ENCODE results near the gene ALPG.
"Not testable (repeated sequence)": the region's sequence is repeated elsewhere in the genome, so short reads cannot be mapped to it uniquely, and the experiment has no call there.

Gene ALPG

DNA sequence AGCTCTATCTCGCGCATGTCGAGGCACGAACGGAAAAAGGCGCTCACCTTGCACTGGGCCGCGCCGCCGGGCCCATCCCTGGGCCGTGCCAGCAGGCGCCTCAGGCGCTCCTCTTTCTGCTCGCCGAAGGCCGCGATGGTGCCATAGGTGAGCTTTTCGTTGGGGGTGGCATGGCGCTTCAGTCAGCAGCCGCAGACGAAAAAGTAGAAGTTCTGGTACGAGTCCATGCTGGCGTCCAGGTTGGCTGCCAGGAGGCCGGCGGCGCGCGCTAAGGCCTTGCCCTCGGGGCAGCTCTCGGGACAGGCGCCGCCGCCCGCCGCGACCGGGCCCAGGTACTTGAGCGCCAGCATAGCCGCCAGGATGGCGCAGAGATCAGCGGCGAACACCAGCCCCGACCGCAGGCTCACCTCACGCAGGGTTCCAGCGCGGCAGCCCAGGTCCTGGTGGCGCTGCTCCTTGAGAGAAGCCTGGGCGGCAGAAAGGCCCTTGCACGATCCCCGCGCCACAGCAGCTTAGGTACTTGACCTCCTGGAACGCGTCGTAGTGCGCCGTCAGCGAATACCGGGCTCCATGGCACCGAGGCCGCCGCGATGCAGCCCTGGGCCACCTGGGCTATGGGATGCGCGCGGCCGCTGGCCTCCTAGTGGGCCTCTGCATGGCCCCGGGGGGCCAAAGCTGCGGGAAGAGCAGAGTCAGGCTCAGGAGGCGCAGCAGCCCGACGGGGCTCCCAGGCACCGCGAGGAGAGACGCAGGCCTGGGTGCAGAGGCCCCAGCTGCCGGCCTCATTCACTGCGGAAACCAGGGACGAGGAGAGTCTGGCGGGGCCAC, 12.8 kb downstream of the ALPG start:
- no peak for DNase-seq (ENCODE audit: low read depth in 2 of 2)

- no peak for DNase-seq (ENCODE audit: low read depth in 2 of 2)
These were observed 13.4 kb downstream of the ALPG start for GRCh38 chr2:232420073-232420454.

DNA sequence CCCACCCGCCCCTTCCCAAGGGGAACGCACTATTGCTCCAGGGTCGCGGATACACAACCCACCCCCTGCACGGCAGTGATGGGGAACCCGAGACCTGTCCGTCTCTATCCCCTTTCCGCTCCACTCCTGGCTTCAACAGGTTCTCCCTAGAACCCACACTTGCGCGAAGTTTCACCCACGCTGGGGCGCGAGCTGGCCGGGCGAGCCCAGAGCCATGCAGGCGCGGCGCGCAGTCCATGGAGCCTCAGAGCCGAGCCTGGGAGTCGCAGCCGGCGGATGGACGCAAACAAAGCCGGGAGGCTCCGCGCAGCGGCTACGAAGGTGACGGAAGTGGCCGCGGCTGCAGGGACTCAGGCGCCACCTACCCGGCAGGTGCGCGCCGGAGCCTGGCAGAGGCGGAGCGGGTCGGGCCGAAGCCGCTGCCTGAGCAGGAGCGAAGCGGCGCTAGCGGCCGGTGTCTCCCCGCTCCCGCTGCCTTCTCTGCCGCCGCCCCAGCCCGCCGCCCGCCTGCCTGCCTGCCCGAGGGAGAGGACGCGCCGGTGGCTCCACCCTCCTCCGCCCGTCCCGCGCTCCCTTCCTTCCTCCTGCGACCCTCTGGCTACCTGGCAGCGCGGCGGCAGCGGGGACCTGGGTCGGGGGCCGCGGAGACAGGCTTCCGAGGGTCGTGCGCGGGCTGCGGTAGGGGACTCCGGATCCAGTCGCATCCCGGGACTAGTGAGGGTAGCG, 14.0 kb downstream of the ALPG start:
- DNase-seq (ENCODE audit: low read depth in 2 of 2), result no peak

DNA sequence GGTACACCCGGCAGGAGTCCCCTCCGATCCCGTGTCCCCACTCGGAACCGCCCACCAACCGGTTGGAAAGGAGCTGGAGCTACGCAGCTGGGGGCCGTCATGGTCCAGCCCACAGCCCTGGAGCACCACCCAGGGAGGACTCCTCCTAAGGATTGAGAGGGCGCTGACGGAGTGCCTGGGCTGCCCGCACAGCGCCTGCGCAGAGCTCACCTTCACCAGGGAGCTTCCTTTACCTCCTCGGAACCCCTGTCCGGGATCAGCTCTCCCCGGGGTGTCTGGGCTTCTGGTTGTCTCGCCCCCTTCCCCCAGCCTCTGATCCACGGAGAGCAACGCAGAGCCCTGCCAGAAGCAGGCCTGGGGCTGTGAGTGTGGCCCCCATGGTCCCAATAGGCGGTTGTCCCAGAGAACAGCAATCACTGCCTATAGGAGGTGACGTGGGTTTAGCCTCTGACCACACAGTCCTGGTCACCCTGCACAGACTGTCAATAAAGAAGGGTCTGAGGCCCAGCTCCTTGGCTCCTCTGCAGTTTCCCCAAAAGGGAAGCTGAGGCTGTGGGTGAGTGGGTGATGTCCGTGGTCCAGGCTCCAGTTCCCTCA, 14.6 kb downstream of the ALPG start:
- no peak for DNase-seq (ENCODE audit: low read depth in 2 of 2)

DNA sequence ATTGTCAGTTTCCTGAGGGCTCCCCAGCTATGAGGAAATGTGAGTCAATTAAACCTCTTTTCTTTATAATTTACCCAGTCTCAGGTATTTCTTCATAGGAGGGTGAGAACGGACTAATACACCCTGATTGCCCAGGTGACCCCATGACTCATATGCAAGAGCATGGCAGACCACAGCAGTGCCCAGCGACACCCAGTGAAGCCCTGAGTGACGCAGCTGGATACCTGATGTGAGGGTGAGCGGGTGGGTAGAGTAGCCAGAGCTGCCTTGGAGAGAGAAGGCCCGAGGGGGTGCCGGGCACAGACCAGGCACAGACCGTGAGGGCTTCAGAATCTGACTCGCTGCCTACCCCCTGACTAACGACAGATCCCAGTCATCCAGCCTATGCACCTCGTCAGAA, 15.4 kb downstream of the ALPG start:
- DNase-seq (ENCODE audit: low read depth in 2 of 2), result no peak

DNA sequence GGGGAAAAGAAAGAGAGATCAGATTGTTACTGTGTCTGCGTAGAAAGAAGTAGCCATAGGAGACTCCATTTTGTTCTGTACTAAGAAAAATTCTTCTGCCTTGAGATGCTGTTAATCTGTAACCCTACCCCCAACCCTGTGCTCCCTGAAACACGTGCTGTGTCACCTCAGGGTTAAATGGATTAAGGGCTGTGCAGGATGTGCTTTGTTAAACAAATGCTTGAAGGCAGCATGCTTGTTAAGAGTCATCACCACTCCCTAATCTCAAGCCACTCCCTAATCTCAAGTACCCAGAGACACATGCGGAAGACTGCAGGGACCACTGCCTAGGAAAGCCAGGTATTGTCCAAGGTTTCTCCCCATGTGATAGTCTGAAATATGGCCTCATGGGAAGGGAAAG, 16.4 kb downstream of the ALPG start:
- DNase-seq (ENCODE audit: low read depth in 2 of 2), result not testable (repeated sequence)

GRCh38 chr2:232423407-232423806, 16.8 kb downstream of the ALPG start:
- not testable (repeated sequence) for DNase-seq (ENCODE audit: low read depth in 2 of 2)

GRCh38 chr2:232431705-232432590, 25.3 kb downstream of the ALPG start:
- no peak for DNase-seq (ENCODE audit: low read depth in 2 of 2)

DNA sequence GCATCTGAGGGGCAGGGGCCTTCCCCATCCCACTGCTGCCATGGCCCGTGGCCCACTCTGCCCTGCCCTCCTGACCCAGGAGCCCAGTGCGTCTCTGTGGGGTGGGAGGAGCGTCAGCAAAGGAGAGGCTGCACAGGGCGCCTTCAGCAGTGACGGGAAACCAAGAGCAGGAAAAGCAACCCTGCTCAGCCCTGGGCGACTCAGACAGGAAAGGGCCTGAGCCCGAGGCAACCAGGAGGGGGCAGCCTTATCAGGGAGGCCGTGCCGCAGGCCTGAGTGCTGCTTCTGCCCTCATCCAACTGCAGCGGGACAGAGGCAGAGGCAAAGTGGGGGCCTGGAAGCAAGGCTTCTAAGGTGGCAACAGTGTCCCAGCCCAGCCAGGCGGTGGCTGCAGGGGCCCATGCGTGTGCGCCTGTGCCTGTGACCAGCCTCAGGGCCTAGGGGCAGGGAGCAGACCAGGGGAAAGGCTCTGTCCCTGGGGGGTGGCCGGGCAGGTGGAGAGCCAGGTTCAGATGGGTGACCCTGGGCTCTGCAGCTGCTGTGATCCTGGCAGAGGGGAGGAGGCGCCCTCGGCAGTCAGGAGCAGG, 26.0 kb downstream of the ALPG start:
- no peak for DNase-seq (ENCODE audit: low read depth in 2 of 2)

DNA sequence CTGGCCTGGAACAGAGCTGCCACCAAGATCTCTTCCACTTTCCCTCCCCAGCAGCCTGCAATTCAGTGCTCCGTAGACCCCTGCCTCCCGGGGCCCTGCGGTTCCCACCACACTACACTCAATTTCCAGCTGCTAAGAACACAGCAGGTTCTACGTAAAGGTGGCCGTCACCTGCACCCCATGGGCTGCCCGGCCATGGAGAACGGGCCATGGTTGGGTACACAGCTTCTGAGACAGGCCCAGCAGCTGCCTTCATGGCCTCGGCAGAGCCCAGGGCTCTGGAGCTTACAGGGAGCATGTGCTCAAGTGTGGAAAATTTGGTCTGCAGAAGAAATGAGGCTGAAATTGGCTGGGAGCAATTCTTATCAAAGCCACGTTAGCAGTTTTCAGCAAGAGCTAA, 27.0 kb downstream of the ALPG start:
- DNase-seq (ENCODE audit: low read depth in 2 of 2), result not testable (repeated sequence)

DNA sequence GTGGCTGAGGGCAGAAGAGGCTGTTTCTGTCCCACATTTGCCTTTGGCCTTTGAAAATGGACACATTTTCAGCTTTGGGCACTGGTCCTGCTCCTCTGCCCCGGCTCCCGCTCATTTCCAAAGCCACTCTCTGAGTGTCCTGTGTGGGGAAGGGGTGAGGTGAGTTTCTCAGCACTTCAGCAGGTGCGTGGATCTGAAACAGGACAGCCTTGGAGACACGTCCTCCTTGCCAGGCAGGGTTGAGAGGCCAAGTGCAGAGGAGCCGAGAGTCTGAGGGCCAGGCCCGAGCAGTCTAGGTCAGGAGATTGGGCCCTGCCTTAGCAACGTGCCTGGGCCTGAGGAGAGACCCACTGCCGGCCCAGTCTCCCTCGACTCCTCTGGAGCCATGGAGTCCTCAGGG, 27.4 kb downstream of the ALPG start:
- no peak for DNase-seq (ENCODE audit: low read depth in 2 of 2)

DNA sequence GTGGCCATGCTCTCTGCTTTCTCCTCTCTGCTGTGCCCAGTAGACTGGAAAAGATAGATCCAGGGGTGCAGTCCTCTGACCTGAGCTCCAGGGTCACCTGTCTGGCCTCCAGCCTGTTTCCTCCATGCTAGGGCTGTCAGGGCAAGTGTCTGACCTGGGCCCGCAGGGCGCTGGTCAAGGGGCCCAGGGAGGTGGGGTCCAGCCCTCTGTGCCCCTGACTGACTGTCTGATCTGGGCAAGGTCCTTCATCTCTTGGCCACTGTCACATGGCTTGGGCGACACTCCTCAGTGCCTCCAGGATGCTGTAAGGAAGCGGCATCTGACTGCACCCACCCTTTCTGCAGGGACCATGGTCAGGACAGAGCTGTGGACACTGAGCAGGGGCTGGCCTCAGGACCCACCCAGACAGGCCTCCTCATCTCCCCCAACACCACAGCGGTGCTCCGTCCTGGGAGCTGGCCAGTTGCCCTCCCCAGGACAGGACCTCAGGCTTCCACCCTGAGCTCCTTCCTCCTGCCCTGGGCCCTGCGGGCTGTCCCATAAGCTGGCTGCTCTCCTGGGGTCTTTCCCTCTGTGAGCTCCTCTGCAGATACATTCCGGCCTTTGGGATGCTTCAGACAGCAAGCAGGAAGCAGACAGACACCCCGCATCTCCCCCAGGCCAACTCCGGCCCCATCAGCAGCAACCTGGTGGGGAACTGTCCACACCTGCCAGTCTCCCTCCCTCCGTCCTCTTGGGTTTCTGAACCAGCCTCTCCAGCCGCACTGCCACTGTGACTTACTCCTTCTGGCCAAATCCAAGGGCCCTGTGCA, 28.1 kb downstream of the ALPG start:
- DNase-seq (ENCODE audit: low read depth in 2 of 2), result no peak

GRCh38 chr2:232435375-232435648, 28.7 kb downstream of the ALPG start:
- DNase-seq (ENCODE audit: low read depth in 2 of 2), result no peak

DNA sequence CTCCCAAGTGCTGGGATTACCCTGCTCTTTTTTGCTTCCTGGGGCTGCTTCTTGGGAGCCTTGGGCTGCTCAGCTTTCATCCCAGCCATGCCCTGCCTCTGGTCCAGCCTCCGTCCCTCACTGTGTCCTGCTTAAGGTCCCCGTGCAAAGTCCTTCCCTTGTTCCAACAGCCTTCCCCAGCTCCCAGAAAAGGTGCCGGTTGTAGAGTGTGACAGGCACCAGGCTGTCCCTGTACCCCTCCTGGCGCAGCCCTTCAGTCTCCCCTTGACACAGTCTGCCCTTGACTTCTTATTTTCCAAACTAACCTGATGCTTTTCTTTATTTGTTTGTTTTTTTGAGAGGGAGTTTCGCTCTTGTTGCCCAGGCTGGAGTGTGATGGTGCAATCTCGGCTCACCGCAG, 29.2 kb downstream of the ALPG start:
- DNase-seq (ENCODE audit: low read depth in 2 of 2), result no peak

- DNase-seq (ENCODE audit: low read depth in 2 of 2), result no peak
These were observed 29.9 kb downstream of the ALPG start for GRCh38 chr2:232436381-232437194.

- DNase-seq (ENCODE audit: low read depth in 2 of 2), result no peak
These were observed 30.5 kb downstream of the ALPG start for GRCh38 chr2:232437195-232437571.

DNA sequence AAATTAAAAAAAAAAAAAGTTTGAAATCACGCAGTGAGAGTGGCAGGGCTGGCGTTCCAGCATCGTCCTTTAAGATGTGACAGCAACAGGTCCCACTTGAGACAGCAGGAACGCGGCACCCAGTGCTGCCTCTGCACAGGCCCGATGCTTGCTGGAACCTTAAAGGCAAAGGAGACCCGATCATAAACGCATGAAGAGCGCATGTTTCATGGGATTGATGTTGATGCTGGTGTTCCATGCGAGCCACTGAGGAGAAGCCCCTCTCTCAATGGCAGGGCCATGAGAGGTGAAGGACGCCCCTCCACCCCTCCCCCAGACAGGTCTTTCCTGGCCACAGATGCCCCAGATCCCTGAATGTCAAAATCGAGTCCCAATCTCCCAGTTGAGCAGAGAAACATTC, 31.4 kb downstream of the ALPG start:
- DNase-seq (ENCODE audit: low read depth in 2 of 2), result no peak

GRCh38 chr2:232438951-232439757, 32.5 kb downstream of the ALPG start:
- no peak for DNase-seq (ENCODE audit: low read depth in 2 of 2)

- DNase-seq (ENCODE audit: low read depth in 2 of 2), result no peak
These were observed 33.1 kb downstream of the ALPG start for GRCh38 chr2:232439758-232440135.

All from stimulated activated CD8-positive, alpha-beta memory T cell treated with anti-CD3 and anti-CD28 coated beads, Interleukin-15, amount 100 ng/mL, for 4 hours (primary cell).